ENCODE data around the gene SORBS1.

GRCh38 chr10:95329296-95329695 is 231.9 kb downstream of the SORBS1 start:
- TF ChIP-seq CTCF (IDR thresholded peaks at IDR 0.05; ENCODE audit: extremely low read depth in 1 of 2, insufficient read depth in 1 of 2, low read depth in 1 of 2, low read length in 2 of 2) (no peak), EZH2 (IDR thresholded peaks at IDR 0.05; ENCODE audit: borderline replicate concordance, low read depth, low read length, severe bottlenecking) (no peak), POLR2AphosphoS5 (IDR thresholded peaks at IDR 0.05; ENCODE audit: insufficient read depth, low read depth, low read length) (no peak), POLR2A (IDR thresholded peaks at IDR 0.05; ENCODE audit: low read depth, low read length) (no peak), MYC (IDR thresholded peaks at IDR 0.05; ENCODE audit: low read depth, low read length) (no peak), MAX (IDR thresholded peaks at IDR 0.05; ENCODE audit: insufficient read depth, insufficient read length) (no peak), FOS (IDR thresholded peaks at IDR 0.05; ENCODE audit: borderline replicate concordance, insufficient read depth, low read length) (no peak)

Data from endothelial cell of umbilical vein (primary cell).